WTC11 (cell line): ENCODE results near the gene NAV3.

Experiments used
- ATF6 ChIP-seq: sonication (generic); formaldehyde crosslinking; IDR thresholded peaks from 2 replicates; pipeline ENCODE4 v1.8.1; 2023; ENCODE audit warnings: mild to moderate bottlenecking, missing genetic modification reagents
- CREM ChIP-seq: sonication (generic); formaldehyde crosslinking; IDR thresholded peaks from 2 replicates; pipeline ENCODE4 v1.8.1; 2022; ENCODE audit warnings: mild to moderate bottlenecking, missing genetic modification reagents, moderate library complexity
- FOXJ3 ChIP-seq: sonication (generic); formaldehyde crosslinking; IDR thresholded peaks from 2 replicates; pipeline ENCODE4 v1.9.0; 2021; ENCODE audit warnings: missing genetic modification reagents, mild to moderate bottlenecking, borderline replicate concordance
- JUN ChIP-seq: sonication (generic); formaldehyde crosslinking; IDR thresholded peaks from 2 replicates; pipeline ENCODE4 v1.8.0; 2023; ENCODE audit warnings: mild to moderate bottlenecking, missing genetic modification reagents
- NR2C2 ChIP-seq: sonication (generic); formaldehyde crosslinking; IDR thresholded peaks from 2 replicates; pipeline ENCODE4 v1.8.0; 2022; ENCODE audit warnings: mild to moderate bottlenecking, missing genetic modification reagents
- SMAD3 ChIP-seq: sonication (generic); formaldehyde crosslinking; IDR thresholded peaks from 2 replicates; pipeline ENCODE4 v1.8.0; 2022; ENCODE audit warnings: missing genetic modification reagents, mild to moderate bottlenecking, borderline replicate concordance
- SP1 ChIP-seq: sonication (generic); formaldehyde crosslinking; conservative IDR thresholded peaks from 2 replicates; pipeline ENCODE4 v1.8.1; 2022; ENCODE audit warnings: missing genetic modification reagents
- TP53 ChIP-seq: sonication (generic); formaldehyde crosslinking; IDR thresholded peaks from 2 replicates; pipeline ENCODE4 v1.8.1; 2023; ENCODE audit warnings: mild to moderate bottlenecking, missing genetic modification reagents
- USF1 ChIP-seq: sonication (generic); formaldehyde crosslinking; IDR thresholded peaks from 2 replicates; pipeline ENCODE4 v1.8.0; 2022; ENCODE audit warnings: mild to moderate bottlenecking, missing genetic modification reagents
- TF ChIP-seq, protein P1 (sequence below): sonication (generic); formaldehyde crosslinking; IDR thresholded peaks from 2 replicates; pipeline ENCODE4 v1.8.1; 2023; ENCODE audit warnings: mild to moderate bottlenecking, missing genetic modification reagents, moderate library complexity
- TF ChIP-seq, protein P2 (sequence below): fragments of 200-600 bp; IDR thresholded peaks from 2 replicates; pipeline ENCODE4 v1.8.0; 2022; ENCODE audit warnings: antibody characterized with exemption
- TF ChIP-seq, protein P3 (sequence below): fragments of 250-450 bp; sonication (Bioruptor Pico); IDR thresholded peaks from 2 replicates; pipeline ENCODE4 v1.9.0; 2021; ENCODE audit warnings: moderate library complexity, mild to moderate bottlenecking, inconsistent platforms, borderline replicate concordance

DNA sequence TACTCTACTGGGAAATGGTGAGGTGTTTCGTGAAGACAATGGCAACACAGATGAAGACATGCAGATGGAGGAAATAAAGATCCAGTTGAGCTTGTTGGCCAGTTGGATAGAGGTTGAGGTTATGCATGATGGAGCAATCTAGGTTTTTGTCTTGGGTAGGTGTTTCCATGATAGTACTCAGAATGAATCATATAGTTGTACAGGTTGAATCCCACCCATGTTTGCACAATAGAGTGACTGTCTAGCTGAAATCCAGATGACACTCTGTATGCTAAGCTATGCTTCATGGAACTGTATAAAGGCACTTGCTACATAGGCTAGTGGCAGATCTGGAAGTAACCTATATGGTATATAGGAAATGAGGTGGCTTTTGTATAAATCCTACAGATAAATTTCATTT lies 264.9 kb downstream of the NAV3 start:
- TF ChIP-seq USF1 (CRISPR knock-in tag) (no peak), NR2C2 (CRISPR knock-in tag) (no peak), CREM (CRISPR knock-in tag) (no peak), SP1 (CRISPR knock-in tag) (no peak), FOXJ3 (no peak), SMAD3 (no peak), ATF6 (no peak), JUN (CRISPR knock-in tag) (no peak), TP53 (CRISPR knock-in tag) (no peak)
- TF ChIP-seq, protein P1, sequence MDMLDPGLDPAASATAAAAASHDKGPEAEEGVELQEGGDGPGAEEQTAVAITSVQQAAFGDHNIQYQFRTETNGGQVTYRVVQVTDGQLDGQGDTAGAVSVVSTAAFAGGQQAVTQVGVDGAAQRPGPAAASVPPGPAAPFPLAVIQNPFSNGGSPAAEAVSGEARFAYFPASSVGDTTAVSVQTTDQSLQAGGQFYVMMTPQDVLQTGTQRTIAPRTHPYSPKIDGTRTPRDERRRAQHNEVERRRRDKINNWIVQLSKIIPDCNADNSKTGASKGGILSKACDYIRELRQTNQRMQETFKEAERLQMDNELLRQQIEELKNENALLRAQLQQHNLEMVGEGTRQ = no peak
- TF ChIP-seq, protein P2, sequence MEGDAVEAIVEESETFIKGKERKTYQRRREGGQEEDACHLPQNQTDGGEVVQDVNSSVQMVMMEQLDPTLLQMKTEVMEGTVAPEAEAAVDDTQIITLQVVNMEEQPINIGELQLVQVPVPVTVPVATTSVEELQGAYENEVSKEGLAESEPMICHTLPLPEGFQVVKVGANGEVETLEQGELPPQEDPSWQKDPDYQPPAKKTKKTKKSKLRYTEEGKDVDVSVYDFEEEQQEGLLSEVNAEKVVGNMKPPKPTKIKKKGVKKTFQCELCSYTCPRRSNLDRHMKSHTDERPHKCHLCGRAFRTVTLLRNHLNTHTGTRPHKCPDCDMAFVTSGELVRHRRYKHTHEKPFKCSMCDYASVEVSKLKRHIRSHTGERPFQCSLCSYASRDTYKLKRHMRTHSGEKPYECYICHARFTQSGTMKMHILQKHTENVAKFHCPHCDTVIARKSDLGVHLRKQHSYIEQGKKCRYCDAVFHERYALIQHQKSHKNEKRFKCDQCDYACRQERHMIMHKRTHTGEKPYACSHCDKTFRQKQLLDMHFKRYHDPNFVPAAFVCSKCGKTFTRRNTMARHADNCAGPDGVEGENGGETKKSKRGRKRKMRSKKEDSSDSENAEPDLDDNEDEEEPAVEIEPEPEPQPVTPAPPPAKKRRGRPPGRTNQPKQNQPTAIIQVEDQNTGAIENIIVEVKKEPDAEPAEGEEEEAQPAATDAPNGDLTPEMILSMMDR = no peak
- TF ChIP-seq, protein P3, sequence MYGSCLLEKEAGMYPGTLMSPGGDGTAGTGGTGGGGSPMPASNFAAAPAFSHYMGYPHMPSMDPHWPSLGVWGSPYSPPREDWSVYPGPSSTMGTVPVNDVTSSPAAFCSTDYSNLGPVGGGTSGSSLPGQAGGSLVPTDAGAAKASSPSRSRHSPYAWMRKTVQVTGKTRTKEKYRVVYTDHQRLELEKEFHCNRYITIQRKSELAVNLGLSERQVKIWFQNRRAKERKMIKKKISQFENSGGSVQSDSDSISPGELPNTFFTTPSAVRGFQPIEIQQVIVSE (CRISPR knock-in tag) = no peak
